Mesodermal cell (in vitro differentiated cells): ENCODE data around the gene SGPL1.

Source experiments
- H3K27ac ChIP-seq: 2 replicates; pipeline ENCODE4 v1.7.0; 2013; ENCODE audit warnings: mild to moderate bottlenecking, low read depth, low read length, moderate library complexity; ENCODE audit not compliant: severe bottlenecking
- H3K36me3 ChIP-seq: 2 replicates; pipeline ENCODE4 v1.7.1; 2013; ENCODE audit warnings: mild to moderate bottlenecking, low read length, moderate library complexity; ENCODE audit not compliant: control insufficient read depth, insufficient read depth
- H3K4me1 ChIP-seq: one replicate; pipeline ENCODE4 v1.7.1; 2013; ENCODE audit warnings: mild to moderate bottlenecking, low read length; ENCODE audit not compliant: insufficient read depth, control insufficient read depth, poor library complexity, severe bottlenecking
- H3K4me3 ChIP-seq: 2 replicates; pipeline ENCODE4 v1.7.0; 2013; ENCODE audit warnings: low read length, control low read depth, mild to moderate bottlenecking; ENCODE audit not compliant: insufficient read depth, poor library complexity, severe bottlenecking; ENCODE audit errors: extremely low read depth
- H3K9me3 ChIP-seq: 2 replicates; pipeline ENCODE4 v1.7.1; 2013; ENCODE audit warnings: mild to moderate bottlenecking, low read length, moderate library complexity; ENCODE audit not compliant: control insufficient read depth
- WGBS, 2 experiments: methylation state at CpG; one replicate each; pipeline ENCODE4 v1.1.5; 2013; ENCODE audit warnings: missing lambda C conversion rate in 2 of 2; ENCODE audit not compliant: insufficient coverage in 2 of 2; 5-methylcytosine and 5-hydroxymethylcytosine counted together

Gene SGPL1

DNA sequence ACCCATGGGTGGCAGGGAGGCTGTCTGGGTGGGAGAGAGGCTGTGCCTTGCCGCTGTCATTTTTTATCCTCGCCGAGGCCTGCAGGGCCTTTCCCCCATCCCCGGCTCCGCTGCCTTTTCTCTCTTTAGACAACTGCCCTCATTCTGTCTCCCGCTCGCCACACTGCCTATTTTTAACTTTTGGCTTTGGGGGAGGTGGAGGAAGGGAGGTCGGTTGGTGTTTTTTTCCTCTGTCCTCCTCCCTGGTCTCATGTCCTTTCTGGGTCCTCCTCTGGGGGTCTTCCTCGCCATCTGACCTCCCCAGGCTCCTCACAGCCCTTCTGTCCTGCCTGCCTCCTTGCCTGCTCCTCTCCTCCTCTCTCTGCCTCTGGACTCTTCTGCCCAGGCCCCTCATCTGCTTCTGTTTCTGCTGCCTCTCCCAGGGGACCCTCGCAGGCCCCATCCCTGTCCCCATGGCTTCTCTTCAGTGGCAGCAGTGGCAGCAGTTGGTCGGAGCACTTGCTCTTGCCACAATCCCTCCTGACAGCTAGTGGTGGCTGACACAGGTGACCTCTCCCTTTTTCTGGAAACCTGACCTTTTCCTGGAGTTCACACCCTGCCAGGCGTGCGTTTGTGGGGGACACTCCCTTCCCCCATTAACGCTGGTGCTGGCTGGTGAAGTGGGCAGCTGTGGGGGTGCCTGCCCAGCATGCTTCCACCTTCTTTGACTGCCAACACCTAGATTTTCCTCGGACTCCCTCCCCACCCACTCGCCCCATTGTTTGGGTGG is 92.1 kb downstream of the SGPL1 start:
- no peak overlapping the region for H3K4me3 ChIP-seq
- WGBS, 2 experiments: 86 to 92% methylated on average over 4 to 7 of the region's 16 CpGs
- no peaks in the 10 kb centered on the region for H3K4me1 ChIP-seq
- no peaks in the 10 kb centered on the region for H3K36me3 ChIP-seq
- no peaks in the 10 kb centered on the region for H3K9me3 ChIP-seq
- no peak overlapping the region for H3K27ac ChIP-seq

DNA sequence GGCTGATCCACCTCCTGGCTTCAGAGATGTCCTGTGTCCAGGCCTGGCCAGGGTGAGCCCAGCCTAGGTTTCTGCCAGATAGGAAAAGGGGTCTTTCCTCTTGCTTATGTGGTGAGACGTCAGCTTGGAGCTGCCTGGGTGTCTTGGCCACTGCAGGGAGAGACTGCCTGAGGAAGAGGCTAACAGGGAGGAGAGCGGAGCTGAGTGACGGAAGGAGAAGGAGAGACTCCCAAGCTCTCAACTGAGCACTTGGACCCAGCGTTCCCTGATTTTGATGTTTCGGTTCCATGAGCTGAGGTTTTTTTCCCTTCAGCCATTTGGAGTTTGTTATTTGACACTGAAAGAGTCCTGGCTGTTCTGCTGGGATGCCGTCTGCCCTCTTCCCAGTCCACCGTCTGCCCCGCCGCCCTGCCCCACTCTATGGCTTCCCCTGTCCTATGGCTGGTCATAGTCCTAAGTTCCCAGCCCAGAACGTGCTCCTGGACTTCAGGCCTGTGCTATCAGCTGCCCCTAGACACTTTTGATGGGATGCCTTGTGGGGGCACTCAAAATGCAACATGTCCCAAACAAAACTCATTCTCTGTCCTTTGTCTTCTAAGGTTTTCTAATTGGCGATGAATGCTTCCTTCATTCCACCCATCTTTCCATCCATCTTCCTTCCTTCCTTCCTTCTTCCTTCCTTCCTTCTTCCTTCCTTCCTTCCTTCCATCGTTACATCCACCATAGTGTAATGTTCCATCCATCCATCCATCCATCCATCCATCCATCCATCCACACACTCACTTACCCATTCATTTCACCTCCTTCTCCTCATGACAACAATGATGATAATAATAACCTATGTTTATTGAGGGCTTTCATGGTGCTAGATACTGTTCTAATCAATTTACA is 92.9 kb downstream of the SGPL1 start:
- H3K4me3 ChIP-seq: no peak overlapping the region
- H3K4me1 ChIP-seq: no peaks in the 10 kb centered on the region
- no peak overlapping the region for H3K27ac ChIP-seq
- 87 to 89% methylated on average over 11 of the region's 12 CpGs for WGBS, 2 experiments
- no peaks in the 10 kb centered on the region for H3K36me3 ChIP-seq
- H3K9me3 ChIP-seq: no peaks in the 10 kb centered on the region

DNA sequence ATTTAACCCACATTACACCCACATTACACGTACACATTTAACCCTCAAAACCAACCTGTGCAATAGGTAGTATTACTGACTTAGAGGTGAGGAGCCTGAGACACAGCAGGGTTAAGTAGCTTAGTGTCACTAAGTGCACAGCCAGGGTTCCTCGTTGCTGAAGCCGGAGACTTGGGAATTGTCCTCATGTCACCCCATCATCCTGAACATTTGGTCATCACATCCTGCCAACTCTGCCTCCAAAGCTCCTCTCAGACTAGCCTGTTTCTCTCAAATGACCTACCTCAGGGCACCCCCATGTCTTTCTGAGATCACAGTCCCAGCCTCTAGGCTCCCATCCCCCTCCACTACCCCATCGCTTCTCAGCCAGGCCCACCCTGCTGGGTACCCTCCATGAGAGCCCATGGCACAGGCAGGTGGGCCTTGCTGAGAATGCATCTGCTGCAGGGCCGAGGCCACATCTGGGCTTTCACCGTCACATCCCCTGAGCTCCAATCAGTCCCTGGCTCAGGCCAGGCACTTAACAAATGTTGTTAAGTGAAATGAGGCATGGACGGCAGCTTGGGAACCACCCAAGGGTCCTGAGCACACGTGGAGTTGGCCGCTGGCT is 93.7 kb downstream of the SGPL1 start:
- Histone ChIP-seq H3K9me3 (no peaks in the 10 kb centered on the region), H3K4me3 (no peak overlapping the region), H3K27ac (no peak overlapping the region), H3K36me3 (no peaks in the 10 kb centered on the region), H3K4me1 (no peaks in the 10 kb centered on the region)
- WGBS, 2 experiments: 92 to 93% methylated on average over 7 to 9 of the region's 9 CpGs

DNA sequence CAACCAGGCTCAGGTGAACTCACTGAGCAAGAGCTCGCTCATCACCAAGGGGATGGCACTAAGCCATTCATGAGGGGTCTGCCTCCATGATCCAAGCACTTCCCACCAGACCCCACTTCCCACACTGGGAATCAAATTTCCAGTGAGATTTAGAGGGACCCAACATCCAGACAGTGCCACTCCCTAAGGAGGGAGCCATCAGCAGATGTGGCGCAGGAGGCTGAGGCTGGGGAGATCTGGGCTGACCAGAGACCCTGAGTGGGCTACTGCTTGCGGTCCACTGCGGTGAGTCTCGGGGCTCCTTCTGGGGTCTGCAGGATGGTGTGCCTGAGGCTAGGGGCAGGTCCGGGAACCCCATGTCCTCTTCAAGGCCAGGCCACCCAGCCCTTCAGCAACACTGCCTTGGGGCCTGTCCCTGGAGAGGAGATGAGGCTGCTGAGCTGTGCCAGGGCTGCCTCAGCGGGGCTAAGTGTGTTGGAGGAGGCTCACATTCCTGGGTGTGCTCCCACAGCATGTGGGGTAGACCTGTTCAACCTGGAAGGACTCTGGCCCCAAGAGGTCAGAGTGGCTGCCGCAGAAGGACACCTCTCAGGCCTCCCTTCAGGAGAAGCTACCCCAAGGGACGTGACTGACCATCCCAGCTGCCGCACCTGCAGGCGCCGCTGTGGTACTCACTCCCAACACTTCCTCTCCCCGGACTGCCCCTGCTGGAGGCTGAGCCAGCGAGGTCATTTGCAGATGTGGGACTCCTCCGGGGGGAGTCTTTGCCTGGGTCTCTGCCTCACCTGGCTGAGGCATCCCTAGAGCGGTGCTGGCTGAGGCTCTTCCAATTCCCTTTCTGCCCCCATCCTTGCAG is 95.0 kb downstream of the SGPL1 start:
- no peaks in the 10 kb centered on the region for H3K36me3 ChIP-seq
- no peak overlapping the region for H3K4me3 ChIP-seq
- no peaks in the 10 kb centered on the region for H3K9me3 ChIP-seq
- 88 to 91% methylated on average over 13 to 15 of the region's 16 CpGs for WGBS, 2 experiments
- no peak overlapping the region for H3K27ac ChIP-seq
- H3K4me1 ChIP-seq: no peaks in the 10 kb centered on the region

DNA sequence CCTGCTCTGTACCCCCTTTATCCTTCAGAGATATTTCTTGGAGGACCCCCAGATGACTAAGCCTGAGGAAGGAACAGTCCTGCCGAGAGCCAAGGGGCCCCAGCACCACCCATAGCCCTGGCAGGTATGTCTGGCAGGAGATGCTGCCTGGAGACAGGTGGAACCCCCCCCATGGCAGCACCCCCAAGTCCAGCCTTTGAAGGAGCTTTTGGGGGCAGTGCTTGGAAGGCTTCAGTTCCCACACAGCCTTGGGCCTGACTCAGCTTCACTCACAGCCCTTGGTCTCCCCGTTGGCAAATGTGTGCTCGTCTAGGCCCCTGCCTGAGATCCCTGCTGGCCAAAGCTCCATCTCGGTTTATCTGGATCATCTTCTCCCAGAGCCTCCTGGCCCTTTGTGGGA is 95.6 kb downstream of the SGPL1 start:
- Histone ChIP-seq H3K27ac (no peak overlapping the region), H3K9me3 (no peaks in the 10 kb centered on the region), H3K4me1 (no peaks in the 10 kb centered on the region), H3K4me3 (no peak overlapping the region), H3K36me3 (no peaks in the 10 kb centered on the region)
- 80 to 85% methylated on average over 4 of the region's 4 CpGs for WGBS, 2 experiments

DNA sequence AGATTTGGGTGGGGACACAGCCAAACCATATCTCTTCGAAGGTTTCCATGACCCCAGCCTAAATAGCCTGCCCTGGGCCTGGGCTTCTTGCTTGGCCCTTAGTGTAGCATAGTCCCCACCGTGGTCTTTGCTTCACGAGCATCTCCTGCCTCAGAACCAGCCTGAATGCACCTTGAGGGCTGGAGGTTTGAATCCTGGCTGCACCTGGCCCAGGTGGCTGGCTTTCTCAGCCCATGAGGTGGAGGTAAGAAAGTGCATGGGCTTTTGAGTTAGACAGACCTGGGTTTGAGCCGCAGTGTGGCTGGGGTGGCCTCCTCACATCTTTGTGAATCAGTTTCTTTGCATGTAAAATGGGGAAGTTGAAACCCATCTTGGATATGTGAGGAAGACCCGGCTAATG is 96.8 kb downstream of the SGPL1 start:
- H3K4me1 ChIP-seq: no peaks in the 10 kb centered on the region
- no peaks in the 10 kb centered on the region for H3K36me3 ChIP-seq
- WGBS, 2 experiments: 89 to 95% methylated on average over 4 of the region's 5 CpGs
- no peak overlapping the region for H3K4me3 ChIP-seq
- no peak overlapping the region for H3K27ac ChIP-seq
- H3K9me3 ChIP-seq: no peaks in the 10 kb centered on the region

DNA sequence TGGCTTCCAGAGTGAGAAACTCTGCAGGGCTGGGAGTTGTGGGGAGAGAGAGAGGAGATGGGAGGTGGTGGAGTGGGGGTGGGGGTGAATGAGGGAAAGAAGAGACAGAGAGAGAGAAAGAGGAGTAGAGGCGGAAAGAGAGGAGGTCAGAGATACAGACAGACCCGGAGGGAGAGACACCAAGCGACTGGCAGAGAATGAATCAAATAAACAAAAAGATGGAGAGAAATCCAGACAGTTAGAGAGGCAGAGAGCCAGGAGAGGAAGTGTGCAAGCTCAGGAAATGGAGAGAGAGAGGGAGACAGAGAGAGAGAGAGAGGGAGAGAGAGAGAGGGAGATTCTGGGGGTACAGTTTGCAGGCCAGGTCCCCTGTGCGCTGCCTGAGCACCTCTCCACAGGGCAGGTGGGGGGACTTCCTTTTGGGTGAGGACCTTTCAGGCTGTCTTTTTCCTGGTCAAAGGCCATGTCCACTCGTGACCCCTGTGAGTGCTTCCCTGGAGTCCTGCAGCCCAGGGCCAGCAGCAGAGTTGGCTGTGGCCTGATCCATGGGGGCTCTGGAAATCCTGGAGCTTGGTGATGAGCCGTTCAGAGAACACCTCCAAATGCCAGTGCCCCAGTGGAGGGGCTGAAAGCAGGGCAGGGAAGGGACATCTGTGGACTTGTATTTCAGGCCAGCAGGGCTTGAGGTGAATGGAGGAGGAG is 97.6 kb downstream of the SGPL1 start:
- H3K27ac ChIP-seq: no peak overlapping the region
- no peaks in the 10 kb centered on the region for H3K36me3 ChIP-seq
- no peak overlapping the region for H3K4me3 ChIP-seq
- no peaks in the 10 kb centered on the region for H3K4me1 ChIP-seq
- H3K9me3 ChIP-seq: no peaks in the 10 kb centered on the region
- WGBS, 2 experiments: 89 to 91% methylated on average over 6 of the region's 6 CpGs

DNA sequence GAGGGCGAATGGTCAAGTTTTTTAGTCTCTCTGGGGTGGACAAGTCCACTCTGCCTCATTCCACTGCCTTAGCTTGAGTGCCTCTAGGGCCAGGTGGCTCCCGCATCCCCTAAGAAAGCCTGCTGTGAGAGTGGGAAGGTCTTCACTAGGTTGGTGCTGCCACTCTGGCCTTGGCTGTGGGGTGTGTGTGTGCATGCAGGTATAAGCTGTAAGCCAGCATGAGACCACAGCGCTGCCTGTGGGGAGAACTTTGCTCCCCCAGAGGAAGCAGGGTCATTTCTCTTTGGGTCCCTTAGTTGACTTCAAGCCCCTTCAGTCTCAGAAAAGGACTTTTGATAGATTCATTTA is 98.1 kb downstream of the SGPL1 start:
- H3K36me3 ChIP-seq: no peaks in the 10 kb centered on the region
- no peak overlapping the region for H3K27ac ChIP-seq
- no peaks in the 10 kb centered on the region for H3K9me3 ChIP-seq
- no peak overlapping the region for H3K4me3 ChIP-seq
- no peaks in the 10 kb centered on the region for H3K4me1 ChIP-seq
- WGBS, 2 experiments: 88 to 100% methylated on average over 2 of the region's 3 CpGs

DNA sequence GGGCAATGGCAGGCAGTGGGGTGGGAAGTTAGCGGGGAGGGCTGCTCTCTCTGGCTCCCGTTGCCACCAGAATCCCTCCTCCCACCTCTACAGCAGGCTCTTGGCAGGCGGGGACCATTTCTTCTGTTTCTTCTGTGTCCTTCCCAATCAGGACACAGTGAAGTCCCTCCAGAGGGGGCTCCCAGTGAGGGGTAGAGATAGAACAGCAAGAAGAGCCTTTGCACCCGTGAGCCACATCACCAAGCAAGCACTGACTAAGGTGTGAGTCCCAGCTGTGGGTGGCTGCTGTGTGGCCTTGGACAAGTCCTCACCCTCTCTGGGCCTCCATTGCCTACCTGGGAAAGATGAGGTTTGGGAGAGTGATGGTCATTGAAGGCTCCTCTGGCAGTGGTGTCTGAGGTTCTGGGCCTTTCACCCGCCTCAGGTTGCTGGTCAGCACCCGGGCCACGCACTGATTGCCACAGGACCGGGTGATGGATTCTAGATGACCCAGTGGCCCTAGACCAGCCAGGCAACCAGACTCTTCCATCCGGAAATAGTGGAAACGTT is 98.6 kb downstream of the SGPL1 start:
- Histone ChIP-seq H3K27ac (no peak overlapping the region), H3K9me3 (no peaks in the 10 kb centered on the region), H3K4me3 (no peak overlapping the region), H3K36me3 (no peaks in the 10 kb centered on the region), H3K4me1 (no peaks in the 10 kb centered on the region)
- 80% methylated on average over 6 to 7 of the region's 10 CpGs for WGBS, 2 experiments
